B cell (primary cell): ENCODE data around the gene SDF2. TPM values are rescaled to one million over a fixed set of nuclear protein-coding genes. Genes with fewer than 3 reads are reported as not detected.

Experiments
- polyA plus RNA-seq: library from polyadenylated mRNA; depleted of rRNA; stranded (reverse); fragments of >200 nt; gene quantifications from 2 replicates; pipeline ENCODE4 v1.2.3, GENCODE V29; 2012
- total RNA-seq, 2 donors: library from RNA; stranded (reverse); fragments of 120-200 nt in 1 of 2; gene quantifications; 1 replicate in 1 of 2; 2 replicates in 1 of 2; pipeline versions ENCODE4 v1.2.3 to v1.2.4, GENCODE V29; 2013 to 2022

Gene SDF2
- total and polyA plus RNA-seq, 2 donors (not counting 1 experiment from before 2014, with no cell fraction given) = 32.6 to 40.4 TPM

Other genes with a start within 250 kb of the SDF2 start
- gene SLC13A2, start 188.3 kb downstream of the SDF2 start, total RNA-seq = not detected in 2 replicates
- gene SLC13A2, start 188.3 kb downstream of the SDF2 start, polyA plus RNA-seq = not detected in 2 replicates
- not detected in 2 replicates for gene FOXN1, start 155.6 kb downstream of the SDF2 start, total RNA-seq
- gene FOXN1, start 155.6 kb downstream of the SDF2 start, polyA plus RNA-seq = not detected in 2 replicates
- 75.3 and 84.2 TPM in 2 replicates for gene UNC119, start 109.3 kb downstream of the SDF2 start, total RNA-seq
- 174 and 180 TPM in 2 replicates for gene UNC119, start 109.3 kb downstream of the SDF2 start, polyA plus RNA-seq
- gene PIGS, start 90.4 kb downstream of the SDF2 start, total RNA-seq = 52.3 and 55.1 TPM in 2 replicates
- gene PIGS, start 90.4 kb downstream of the SDF2 start, polyA plus RNA-seq = 44.1 and 54.5 TPM in 2 replicates
- gene ALDOC, start 85.0 kb downstream of the SDF2 start, total RNA-seq = 16.7 and 20.7 TPM in 2 replicates
- 26.6 and 27.6 TPM in 2 replicates for gene ALDOC, start 85.0 kb downstream of the SDF2 start, polyA plus RNA-seq
- gene SPAG5, start 62.9 kb downstream of the SDF2 start, total RNA-seq = 8.0 and 10.1 TPM in 2 replicates
- gene SPAG5, start 62.9 kb downstream of the SDF2 start, polyA plus RNA-seq = 4.7 and 6.6 TPM in 2 replicates
- gene RSKR, start 47.7 kb downstream of the SDF2 start, total RNA-seq = 30.4 and 31.9 TPM in 2 replicates
- 20.3 and 21.5 TPM in 2 replicates for gene RSKR, start 47.7 kb downstream of the SDF2 start, polyA plus RNA-seq
- 156 and 177 TPM in 2 replicates for gene BLTP2, start 16.7 kb downstream of the SDF2 start, total RNA-seq
- 45.9 and 61.8 TPM in 2 replicates for gene BLTP2, start 16.7 kb downstream of the SDF2 start, polyA plus RNA-seq
- gene SUPT6H, start 299 bp upstream of the SDF2 start, total RNA-seq = 110 and 119 TPM in 2 replicates
- 35.8 and 41.7 TPM in 2 replicates for gene SUPT6H, start 299 bp upstream of the SDF2 start, polyA plus RNA-seq
- 24.4 and 26.8 TPM in 2 replicates for gene PROCA1, start 50.0 kb upstream of the SDF2 start, total RNA-seq
- 7.0 and 7.4 TPM in 2 replicates for gene PROCA1, start 50.0 kb upstream of the SDF2 start, polyA plus RNA-seq
- gene RAB34, start 56.0 kb upstream of the SDF2 start, total RNA-seq = 18.0 and 20.5 TPM in 2 replicates
- 17.1 and 26.8 TPM in 2 replicates for gene RAB34, start 56.0 kb upstream of the SDF2 start, polyA plus RNA-seq
- gene RPL23A, start 58.1 kb upstream of the SDF2 start, total RNA-seq = 2,595 and 2,690 TPM in 2 replicates
- 1,162 and 1,239 TPM in 2 replicates for gene RPL23A, start 58.1 kb upstream of the SDF2 start, polyA plus RNA-seq
- 3.1 and 3.4 TPM in 2 replicates for gene TLCD1, start 64.3 kb upstream of the SDF2 start, total RNA-seq
- 0.19 and 0.49 TPM in 2 replicates for gene TLCD1, start 64.3 kb upstream of the SDF2 start, polyA plus RNA-seq
- 57.1 and 58.0 TPM in 2 replicates for gene NEK8, start 66.9 kb upstream of the SDF2 start, total RNA-seq
- 58.2 and 305 TPM in 2 replicates for gene NEK8, start 66.9 kb upstream of the SDF2 start, polyA plus RNA-seq
- 226 and 235 TPM in 2 replicates for gene TRAF4, start 82.1 kb upstream of the SDF2 start, total RNA-seq
- gene TRAF4, start 82.1 kb upstream of the SDF2 start, polyA plus RNA-seq = 683 and 1,058 TPM in 2 replicates
- gene FAM222B, start 180.9 kb upstream of the SDF2 start, total RNA-seq = 21.9 and 23.1 TPM in 2 replicates
- gene FAM222B, start 180.9 kb upstream of the SDF2 start, polyA plus RNA-seq = 10.8 and 12.0 TPM in 2 replicates
- gene ERAL1, start 193.1 kb upstream of the SDF2 start, total RNA-seq = 35.9 and 39.5 TPM in 2 replicates
- gene ERAL1, start 193.1 kb upstream of the SDF2 start, polyA plus RNA-seq = 28.0 and 45.7 TPM in 2 replicates
- gene FLOT2, start 235.8 kb upstream of the SDF2 start, total RNA-seq = 251 and 270 TPM in 2 replicates
- gene FLOT2, start 235.8 kb upstream of the SDF2 start, polyA plus RNA-seq = 196 and 202 TPM in 2 replicates
- gene DHRS13, start 241.2 kb upstream of the SDF2 start, total RNA-seq = 27.1 and 28.1 TPM in 2 replicates
- gene DHRS13, start 241.2 kb upstream of the SDF2 start, polyA plus RNA-seq = 9.7 and 11.9 TPM in 2 replicates